ENCODE results near the gene RAD51B. TPM values are rescaled to one million over a fixed set of nuclear protein-coding genes. Genes with fewer than 3 reads are reported as not detected.

Gene RAD51B
- total and polyA plus RNA-seq, 9 of the 15 experiments (the other 6 are each of a cell fraction or from before 2014, with no cell fraction given), result 8.5 to 17.3 (median 11.3) TPM

GRCh38 chr14:68018598-68018997 lies 199.0 kb downstream of the RAD51B start:
- H3K27ac ChIP-seq (ENCODE audit: extremely low read depth, low read depth, low read length), result no peak overlapping the region
- H3K4me1 ChIP-seq (replicated peaks in 1 of 2; ENCODE audit: control insufficient read depth in 2 of 2, insufficient read depth in 2 of 2, low read length in 2 of 2), result no peaks in the 10 kb centered on the region
- no peaks in the 10 kb centered on the region for H3K79me2 ChIP-seq (ENCODE audit: control insufficient read depth, insufficient read depth, low read length)
- no peaks in the 10 kb centered on the region for H3K27me3 ChIP-seq (ENCODE audit: control insufficient read depth in 2 of 2, insufficient read depth in 2 of 2, low read length in 2 of 2)
- intact Hi-C loops (cut with micrococcal nuclease) (no loop called here), in situ Hi-C loops (cut with MboI) (no loop called here)
- ATAC-seq (no peak), FAIRE-seq (no peak), DNase-seq (ENCODE audit: extremely low read depth in 1 of 4, low spot score in 3 of 4) (no peak)
- ChIA-PET CTCF (ENCODE audit: low intra/inter-chr PET ratio) (no interaction called here), POLR2A (no interaction called here)
- WGBS (ENCODE audit: insufficient coverage, low coverage, missing lambda C conversion rate), result 29% methylated on average over 1 of the region's 1 CpG
- no peak overlapping the region for H3K4me2 ChIP-seq (ENCODE audit: insufficient read depth, low read length)
- H3K4me3 ChIP-seq, result no peak overlapping the region
- no peaks in the 10 kb centered on the region for H3K9me1 ChIP-seq (ENCODE audit: control insufficient read depth, insufficient read depth, low read length)
- no TSS peak for BruUV-seq (replicated peaks)
- H4K20me1 ChIP-seq (replicated peaks; ENCODE audit: control insufficient read depth, insufficient read depth, low read length), result no peaks in the 10 kb centered on the region
- no peaks in the 10 kb centered on the region; the same call in 1 of the 2 replicates for H3K9me3 ChIP-seq (replicated peaks; ENCODE audit: control insufficient read depth, insufficient read depth, low read depth, low read length)
- no peak overlapping the region for H2AFZ ChIP-seq (ENCODE audit: low read depth, low read length)
- no peak overlapping the region for H3K9ac ChIP-seq (ENCODE audit: insufficient read depth in 1 of 2, low read depth in 2 of 2, low read length in 2 of 2)
- no peak for TF ChIP-seq HDGF (IDR thresholded peaks at IDR 0.05)
- TF ChIP-seq PHB2 (IDR thresholded peaks at IDR 0.05; ENCODE audit: low read depth), result no peak
- TF ChIP-seq, protein P1, sequence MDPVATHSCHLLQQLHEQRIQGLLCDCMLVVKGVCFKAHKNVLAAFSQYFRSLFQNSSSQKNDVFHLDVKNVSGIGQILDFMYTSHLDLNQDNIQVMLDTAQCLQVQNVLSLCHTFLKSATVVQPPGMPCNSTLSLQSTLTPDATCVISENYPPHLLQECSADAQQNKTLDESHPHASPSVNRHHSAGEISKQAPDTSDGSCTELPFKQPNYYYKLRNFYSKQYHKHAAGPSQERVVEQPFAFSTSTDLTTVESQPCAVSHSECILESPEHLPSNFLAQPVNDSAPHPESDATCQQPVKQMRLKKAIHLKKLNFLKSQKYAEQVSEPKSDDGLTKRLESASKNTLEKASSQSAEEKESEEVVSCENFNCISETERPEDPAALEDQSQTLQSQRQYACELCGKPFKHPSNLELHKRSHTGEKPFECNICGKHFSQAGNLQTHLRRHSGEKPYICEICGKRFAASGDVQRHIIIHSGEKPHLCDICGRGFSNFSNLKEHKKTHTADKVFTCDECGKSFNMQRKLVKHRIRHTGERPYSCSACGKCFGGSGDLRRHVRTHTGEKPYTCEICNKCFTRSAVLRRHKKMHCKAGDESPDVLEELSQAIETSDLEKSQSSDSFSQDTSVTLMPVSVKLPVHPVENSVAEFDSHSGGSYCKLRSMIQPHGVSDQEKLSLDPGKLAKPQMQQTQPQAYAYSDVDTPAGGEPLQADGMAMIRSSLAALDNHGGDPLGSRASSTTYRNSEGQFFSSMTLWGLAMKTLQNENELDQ (CRISPR knock-in tag; IDR thresholded peaks at IDR 0.05; ENCODE audit: borderline replicate concordance), result no peak
- TF ChIP-seq, protein P2, sequence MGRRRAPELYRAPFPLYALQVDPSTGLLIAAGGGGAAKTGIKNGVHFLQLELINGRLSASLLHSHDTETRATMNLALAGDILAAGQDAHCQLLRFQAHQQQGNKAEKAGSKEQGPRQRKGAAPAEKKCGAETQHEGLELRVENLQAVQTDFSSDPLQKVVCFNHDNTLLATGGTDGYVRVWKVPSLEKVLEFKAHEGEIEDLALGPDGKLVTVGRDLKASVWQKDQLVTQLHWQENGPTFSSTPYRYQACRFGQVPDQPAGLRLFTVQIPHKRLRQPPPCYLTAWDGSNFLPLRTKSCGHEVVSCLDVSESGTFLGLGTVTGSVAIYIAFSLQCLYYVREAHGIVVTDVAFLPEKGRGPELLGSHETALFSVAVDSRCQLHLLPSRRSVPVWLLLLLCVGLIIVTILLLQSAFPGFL (CRISPR knock-in tag; IDR thresholded peaks at IDR 0.05), result no peak
- TF ChIP-seq CBFB (CRISPR knock-in tag; IDR thresholded peaks at IDR 0.05), result no peak
- no peak for TF ChIP-seq TAF15 (IDR thresholded peaks at IDR 0.05; ENCODE audit: low read depth, low read length)
- no peak for TF ChIP-seq HDAC6 (IDR thresholded peaks at IDR 0.05; ENCODE audit: low read depth, low read length)
- TF ChIP-seq HIVEP1 (CRISPR knock-in tag; IDR thresholded peaks at IDR 0.05), result no peak
- no peaks in the 10 kb centered on the region for H3K36me3 ChIP-seq (ENCODE audit: control insufficient read depth, insufficient read depth, low read length)

All from K562 (cell line).